T-helper 2 cell treated with Interferon-gamma antibody and Interleukin-4, amounts not matched to agents 100 ng/mL and 5 ng/mL, for 36 hours (primary cell): Measurements from ENCODE around the gene OSBPL9. TPM values are rescaled to one million over a fixed set of nuclear protein-coding genes. Genes with fewer than 3 reads are reported as not detected.
"Not testable (repeated sequence)": the region's sequence is repeated elsewhere in the genome, so short reads cannot be mapped to it uniquely, and the experiment has no call there.

Source experiments
- intact Hi-C: fragments of 100-400 bp; cut with micrococcal nuclease; formaldehyde crosslinking; loops from one replicate; pipeline ENCODE4 v1.15.1; 2023
- total RNA-seq: library from RNA; stranded (reverse); gene quantifications from 2 replicates; pipeline ENCODE4 v1.2.3, GENCODE V29; 2022

OSBPL9 gene
- total RNA-seq, 1 donor from 2014 or later, result 54.5 TPM

- intact Hi-C loops, result no loop called here
Observed at GRCh38 chr1:51605961-51606723, 10.8 kb upstream of the OSBPL9 start.

GRCh38 chr1:51607681-51608095 lies 9.2 kb upstream of the OSBPL9 start:
- intact Hi-C loops, result no loop called here

DNA sequence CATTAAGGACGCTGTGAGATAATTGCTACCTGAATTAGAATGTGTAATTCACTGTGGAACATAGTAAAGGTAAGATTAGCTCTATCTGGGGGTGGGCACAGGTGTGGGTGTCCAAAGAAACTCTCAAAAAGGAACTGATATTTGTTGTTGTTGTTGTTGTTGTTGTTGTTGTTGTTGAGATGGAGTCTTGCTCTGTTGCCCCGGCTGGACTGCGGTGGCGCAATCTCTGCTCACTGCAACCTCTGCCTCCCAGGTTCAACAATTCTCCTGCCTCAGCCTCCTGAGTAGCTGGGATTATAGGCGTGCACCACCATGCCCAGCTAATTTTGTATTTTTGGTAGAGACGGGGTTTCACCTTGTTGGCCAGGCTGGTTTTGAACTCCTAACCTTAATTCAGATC lies 6.8 kb upstream of the OSBPL9 start:
- intact Hi-C loops, result not testable (repeated sequence)

DNA sequence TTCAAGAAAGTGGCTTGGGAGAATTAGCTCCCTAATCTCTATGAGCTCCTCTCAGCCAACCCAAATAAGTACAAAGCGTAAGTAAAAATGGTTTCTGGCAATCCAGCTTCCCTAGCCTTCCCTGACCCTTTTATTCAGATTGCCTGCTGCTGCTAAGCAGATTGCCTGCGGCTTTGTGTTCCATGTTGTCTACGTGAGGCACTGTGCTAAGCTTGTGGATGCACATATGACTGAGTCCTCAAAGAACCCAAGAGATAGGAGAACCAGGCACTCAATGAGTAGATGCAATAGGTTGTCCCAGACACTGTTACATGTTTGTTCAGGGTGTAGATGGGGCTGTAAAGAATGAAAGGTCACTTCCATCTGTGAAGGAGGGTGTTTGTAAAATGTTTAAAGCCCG lies 6.3 kb upstream of the OSBPL9 start:
- intact Hi-C loops, result no loop called here

GRCh38 chr1:51612447-51612961 lies 4.4 kb upstream of the OSBPL9 start:
- intact Hi-C loops, result no loop called here

DNA sequence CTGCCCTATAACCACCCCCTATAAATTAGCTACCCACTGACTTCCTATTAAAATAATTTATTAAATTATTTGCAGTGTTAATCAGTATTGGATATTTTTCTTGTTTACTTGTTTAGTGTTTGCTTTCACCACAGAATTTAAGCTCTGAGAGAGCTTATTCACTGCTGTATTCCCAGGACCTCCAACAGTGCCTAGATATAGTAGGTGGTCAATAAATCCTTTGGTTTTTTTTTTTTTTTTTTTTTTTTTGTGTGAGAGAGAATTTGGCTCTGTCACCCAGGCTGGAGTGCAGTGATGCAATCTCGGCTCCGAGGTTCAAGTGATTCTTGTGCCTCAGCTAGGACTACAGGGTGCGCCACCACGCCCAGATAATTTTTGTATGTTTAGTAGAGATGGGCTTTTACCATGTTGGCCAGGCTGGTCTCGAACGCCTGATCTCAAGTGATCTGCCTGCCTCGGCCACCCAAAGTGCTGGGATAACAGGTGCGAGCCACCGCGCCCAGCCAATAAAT lies 1.1 kb upstream of the OSBPL9 start:
- intact Hi-C loops, result loop anchor here (2.0 to 5.0 kb wide), 4 partner anchors 47 to 1711 kb away; partner anchors contain the start of genes BTF3L4, LRP8 and NRDC

DNA sequence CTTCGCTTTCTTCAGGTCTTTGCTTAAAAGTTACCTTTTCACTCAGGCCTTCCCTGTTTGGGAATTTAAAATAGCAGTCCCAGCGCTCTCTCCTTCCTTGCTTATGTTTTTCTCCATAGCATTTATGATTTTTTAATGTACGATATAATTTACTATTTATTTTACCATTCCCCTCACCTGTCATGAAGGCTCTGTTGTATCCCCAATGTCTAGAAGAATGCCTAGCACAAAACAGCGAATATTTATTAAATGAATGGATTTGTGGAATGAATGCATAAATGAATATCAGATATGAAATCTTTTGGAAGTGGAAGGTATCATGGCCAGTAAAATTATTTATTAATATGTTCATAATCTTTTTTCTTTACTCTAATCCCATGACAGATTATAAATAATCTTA lies 402 bp upstream of the OSBPL9 start:
- intact Hi-C loops, result loop anchor here (2.0 to 5.0 kb wide), 4 partner anchors 48 to 1711 kb away; partner anchors contain the start of genes BTF3L4, LRP8 and NRDC

- intact Hi-C loops, result loop anchor here (5.0 kb wide), 2 partner anchors 259 to 1709 kb away; partner anchors contain the start of genes LRP8 and NRDC
Observed at GRCh38 chr1:51618715-51619114, 1.8 kb downstream of the OSBPL9 start.

GRCh38 chr1:51620470-51620869 lies 3.6 kb downstream of the OSBPL9 start:
- intact Hi-C loops, result no loop called here

- intact Hi-C loops, result no loop called here
Observed at GRCh38 chr1:51621161-51621560, 4.3 kb downstream of the OSBPL9 start.

- intact Hi-C loops, result no loop called here
Observed at GRCh38 chr1:51621841-51622454, 5.1 kb downstream of the OSBPL9 start.

GRCh38 chr1:51622455-51622913 lies 5.6 kb downstream of the OSBPL9 start:
- intact Hi-C loops, result no loop called here

GRCh38 chr1:51623025-51623424 lies 6.1 kb downstream of the OSBPL9 start:
- intact Hi-C loops, result no loop called here

GRCh38 chr1:51623450-51623849 lies 6.6 kb downstream of the OSBPL9 start:
- intact Hi-C loops, result no loop called here

- intact Hi-C loops, result no loop called here
Observed at GRCh38 chr1:51624855-51625254, 8.0 kb downstream of the OSBPL9 start.

DNA sequence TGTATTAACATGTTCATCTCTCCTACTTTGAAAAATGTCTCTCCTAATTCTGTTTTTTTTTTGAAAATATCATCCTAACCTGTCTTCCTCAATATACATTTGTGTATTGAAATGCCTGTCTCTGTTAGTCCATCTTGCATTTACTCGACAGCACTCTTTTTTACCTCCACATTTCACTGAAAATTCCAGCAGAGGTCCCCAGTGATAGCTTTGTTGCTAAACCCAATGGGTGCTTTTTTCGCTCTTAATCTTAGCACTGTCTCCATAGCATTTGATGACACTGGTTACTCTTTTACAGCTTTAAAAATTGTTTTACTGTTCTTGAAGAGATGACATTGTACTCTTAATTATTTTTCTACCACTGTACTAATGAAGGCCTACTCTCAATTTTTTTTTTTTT lies 10.8 kb downstream of the OSBPL9 start:
- intact Hi-C loops, result loop anchor here (1.0 kb wide), 1 partner anchor 142 kb away; no protein-coding TSS in a partner anchor

DNA sequence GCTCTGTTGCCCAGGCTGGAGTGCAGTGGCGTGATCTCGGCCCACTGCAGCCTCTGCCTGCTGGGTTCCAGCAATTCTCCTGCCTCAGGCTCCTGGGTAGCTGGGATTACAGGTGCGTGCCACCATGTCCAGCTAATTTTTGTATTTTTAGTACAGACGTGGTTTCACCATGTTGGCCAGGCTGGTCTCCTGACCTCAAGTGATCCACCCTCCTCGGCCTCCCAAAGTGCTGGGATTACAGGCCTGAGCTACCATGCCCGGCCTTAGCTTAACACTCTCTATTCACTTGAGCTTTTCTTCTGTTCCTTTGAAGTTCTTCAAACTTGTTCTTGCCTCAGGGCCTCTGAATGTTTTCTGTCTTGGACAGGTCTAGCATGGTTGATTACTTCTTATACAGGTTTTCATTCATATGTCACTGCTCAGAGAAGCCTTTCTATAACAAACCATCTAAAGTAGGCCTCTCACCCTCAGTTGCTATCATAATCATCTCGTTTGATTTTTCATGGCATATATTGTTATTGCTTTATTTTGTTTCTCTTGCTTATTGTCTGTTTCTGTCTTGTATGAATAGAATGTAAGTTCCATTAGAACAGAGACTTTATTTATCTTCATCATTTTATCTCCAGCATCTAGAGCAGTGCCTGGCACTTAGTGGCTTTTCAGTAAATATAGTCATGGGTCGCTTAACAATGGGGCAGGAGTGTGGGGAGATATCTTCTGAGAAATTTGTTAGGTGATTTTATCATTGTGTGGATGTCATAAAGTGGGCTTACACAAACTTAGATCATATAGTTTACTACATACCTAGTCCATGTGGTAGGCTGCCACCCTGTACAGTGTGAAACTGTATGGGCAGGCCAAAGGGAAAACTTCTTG lies 12.1 kb downstream of the OSBPL9 start:
- intact Hi-C loops, result no loop called here

- intact Hi-C loops, result no loop called here
Observed at GRCh38 chr1:51629918-51630317, 13.0 kb downstream of the OSBPL9 start.

GRCh38 chr1:51630393-51630792 lies 13.5 kb downstream of the OSBPL9 start:
- intact Hi-C loops, result no loop called here

DNA sequence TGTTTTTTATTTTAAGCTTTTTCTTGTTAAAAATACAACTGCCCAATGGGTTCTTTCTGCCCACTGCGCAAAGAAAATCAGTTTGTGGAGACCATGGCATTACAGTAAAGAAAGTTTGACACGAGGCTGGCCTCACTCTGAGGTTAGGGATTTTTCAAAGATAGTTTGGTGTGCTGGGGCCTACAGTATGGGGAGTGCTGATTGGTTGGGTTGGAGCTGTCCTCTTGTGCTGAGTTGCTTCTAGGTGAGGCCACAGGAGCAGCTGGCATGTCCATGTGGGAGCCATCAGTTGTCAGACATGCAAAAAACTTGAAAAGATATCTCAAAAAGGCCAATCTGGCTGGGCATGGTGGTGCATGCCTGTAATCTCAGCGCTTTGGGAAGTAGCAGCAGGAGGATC lies 14.0 kb downstream of the OSBPL9 start:
- intact Hi-C loops, result no loop called here

- intact Hi-C loops, result no loop called here
Observed at GRCh38 chr1:51631747-51632146, 14.9 kb downstream of the OSBPL9 start.
